HEK293T (cell line): Measurements from ENCODE around the gene TBX3.

Source experiments
- BHLHE40 ChIP-seq: fragments of 450-650 bp; IDR thresholded peaks from 2 replicates; pipeline ENCODE4 v1.6.1; 2016; ENCODE audit warnings: mild to moderate bottlenecking, moderate library complexity, borderline replicate concordance
- ELF4 ChIP-seq: fragments of 450-650 bp; IDR thresholded peaks from 2 replicates; pipeline ENCODE4 v1.6.1; 2017; ENCODE audit warnings: antibody characterized with exemption
- HDGF ChIP-seq: fragments of 450-650 bp; IDR thresholded peaks from 2 replicates; pipeline ENCODE4 v1.6.1; 2017; ENCODE audit warnings: antibody characterized with exemption, borderline replicate concordance
- PKNOX1 ChIP-seq: fragments of 450-650 bp; IDR thresholded peaks from 2 replicates; pipeline ENCODE4 v1.6.1; 2016
- SP1 ChIP-seq: fragments of 450-650 bp; IDR thresholded peaks from 2 replicates; pipeline ENCODE4 v1.6.1; 2017
- SUZ12 ChIP-seq: fragments of 450-650 bp; IDR thresholded peaks from 2 replicates; pipeline ENCODE4 v1.6.1; 2016; ENCODE audit warnings: mild to moderate bottlenecking

- TF ChIP-seq BHLHE40 (no peak), HDGF (no peak), SUZ12 (no peak), PKNOX1 (no peak), SP1 (no peak), ELF4 (no peak)
These were observed 52.7 kb downstream of the TBX3 start for GRCh38 chr12:114631242-114631641.
